Esophagus muscularis mucosa (tissue), 4 donors: ENCODE results near the gene HABP4.

Source experiments
- EP300 ChIP-seq: sonication (generic); formaldehyde crosslinking; IDR thresholded peaks from one replicate; pipeline ENCODE4 v1.6.1; 2017; ENCODE audit warnings: antibody characterized with exemption
- POLR2A ChIP-seq: fragments of 450-650 bp; IDR thresholded peaks from one replicate; pipeline ENCODE4 v1.6.1; 2017; ENCODE audit warnings: antibody characterized with exemption, moderate library complexity, mild to moderate bottlenecking, low read depth
- TF ChIP-seq, protein P1 (sequence below), 3 experiments: fragments of 200-600 bp in 2 of 3; fragments of 450-650 bp in 1 of 3; sonication (generic) in 2 of 3; IDR thresholded peaks; one replicate each; pipeline ENCODE4 v1.5.1; 2017 to 2019; ENCODE audit warnings: antibody characterized with exemption in 3 of 3, mild to moderate bottlenecking in 2 of 3, moderate library complexity in 1 of 3

DNA sequence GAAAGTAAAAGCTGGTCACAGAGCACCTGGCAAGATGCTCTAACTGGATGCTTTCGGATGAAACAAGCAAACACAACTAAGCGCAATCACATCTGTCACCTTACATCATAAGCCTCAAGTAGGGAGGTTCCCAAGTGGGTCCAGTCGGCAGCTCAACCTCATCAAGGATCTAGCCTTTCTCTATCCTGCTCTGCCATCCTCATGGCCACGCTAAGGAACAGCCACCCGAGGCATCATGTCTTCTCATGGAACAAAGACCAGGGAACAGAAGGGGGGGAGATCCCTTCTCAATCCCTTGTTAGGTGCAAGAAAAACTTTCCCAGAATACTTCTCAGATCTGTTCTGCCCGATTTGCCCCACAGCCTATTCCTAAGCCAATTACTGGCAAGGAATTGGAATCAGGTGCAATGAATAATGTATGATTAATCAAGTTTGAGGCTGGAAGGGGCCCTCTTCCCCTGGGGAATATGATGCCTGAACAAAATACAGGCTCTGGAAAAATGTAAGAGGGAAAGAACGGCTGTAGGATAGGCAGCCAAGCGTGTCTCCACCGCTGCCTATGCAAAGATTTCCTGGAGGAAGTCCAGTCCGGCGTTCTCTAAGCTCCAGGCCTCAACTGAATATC is 1.3 kb upstream of the HABP4 start:
- TF ChIP-seq POLR2A, result no peak
- no peak for TF ChIP-seq EP300
- TF ChIP-seq, protein P1, sequence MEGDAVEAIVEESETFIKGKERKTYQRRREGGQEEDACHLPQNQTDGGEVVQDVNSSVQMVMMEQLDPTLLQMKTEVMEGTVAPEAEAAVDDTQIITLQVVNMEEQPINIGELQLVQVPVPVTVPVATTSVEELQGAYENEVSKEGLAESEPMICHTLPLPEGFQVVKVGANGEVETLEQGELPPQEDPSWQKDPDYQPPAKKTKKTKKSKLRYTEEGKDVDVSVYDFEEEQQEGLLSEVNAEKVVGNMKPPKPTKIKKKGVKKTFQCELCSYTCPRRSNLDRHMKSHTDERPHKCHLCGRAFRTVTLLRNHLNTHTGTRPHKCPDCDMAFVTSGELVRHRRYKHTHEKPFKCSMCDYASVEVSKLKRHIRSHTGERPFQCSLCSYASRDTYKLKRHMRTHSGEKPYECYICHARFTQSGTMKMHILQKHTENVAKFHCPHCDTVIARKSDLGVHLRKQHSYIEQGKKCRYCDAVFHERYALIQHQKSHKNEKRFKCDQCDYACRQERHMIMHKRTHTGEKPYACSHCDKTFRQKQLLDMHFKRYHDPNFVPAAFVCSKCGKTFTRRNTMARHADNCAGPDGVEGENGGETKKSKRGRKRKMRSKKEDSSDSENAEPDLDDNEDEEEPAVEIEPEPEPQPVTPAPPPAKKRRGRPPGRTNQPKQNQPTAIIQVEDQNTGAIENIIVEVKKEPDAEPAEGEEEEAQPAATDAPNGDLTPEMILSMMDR (IDR thresholded peaks at IDR 0.05), result no peak
